Suppressor macrophage treated with lipopolysaccharide for 1 hour (primary cell): Measurements from ENCODE around the gene ABI3BP.

Experiments used
- DNase-seq, 3 donors: peaks; one replicate each; pipeline ENCODE4 v3.0.0-alpha.2; 2020 to 2022

Gene ABI3BP

GRCh38 chr3:100882571-100882984, 110.6 kb downstream of the ABI3BP start:
- DNase-seq = no peak

- DNase-seq = no peak
Measured at GRCh38 chr3:100880845-100881244, 112.4 kb downstream of the ABI3BP start.

GRCh38 chr3:100880072-100880471, 113.1 kb downstream of the ABI3BP start:
- DNase-seq = no peak

- no peak for DNase-seq
Measured at GRCh38 chr3:100879195-100879810, 113.9 kb downstream of the ABI3BP start.

GRCh38 chr3:100877286-100877685, 115.9 kb downstream of the ABI3BP start:
- DNase-seq = no peak

- no peak for DNase-seq
Measured at GRCh38 chr3:100875239-100875638, 118.0 kb downstream of the ABI3BP start.

GRCh38 chr3:100873611-100874010, 119.6 kb downstream of the ABI3BP start:
- no peak for DNase-seq

GRCh38 chr3:100871306-100871705, 121.9 kb downstream of the ABI3BP start:
- DNase-seq = no peak

- no peak for DNase-seq
Measured at GRCh38 chr3:100869787-100870186, 123.4 kb downstream of the ABI3BP start.

- no peak for DNase-seq
Measured at GRCh38 chr3:100868894-100869293, 124.3 kb downstream of the ABI3BP start.

- DNase-seq = no peak
Measured at GRCh38 chr3:100868096-100868495, 125.1 kb downstream of the ABI3BP start.

GRCh38 chr3:100865442-100865841, 127.8 kb downstream of the ABI3BP start:
- DNase-seq = no peak

GRCh38 chr3:100864471-100865250, 128.6 kb downstream of the ABI3BP start:
- DNase-seq = no peak

- no peak for DNase-seq
Measured at GRCh38 chr3:100857863-100858262, 135.4 kb downstream of the ABI3BP start.

- DNase-seq = no peak
Measured at GRCh38 chr3:100856821-100857220, 136.4 kb downstream of the ABI3BP start.

- DNase-seq = no peak
Measured at GRCh38 chr3:100852840-100853239, 140.4 kb downstream of the ABI3BP start.

- DNase-seq = no peak
Measured at GRCh38 chr3:100850701-100851100, 142.5 kb downstream of the ABI3BP start.

GRCh38 chr3:100850156-100850555, 143.1 kb downstream of the ABI3BP start:
- no peak for DNase-seq

- DNase-seq = no peak
Measured at GRCh38 chr3:100844063-100844936, 148.9 kb downstream of the ABI3BP start.

- DNase-seq = no peak
Measured at GRCh38 chr3:100838157-100838556, 155.1 kb downstream of the ABI3BP start.

GRCh38 chr3:100836661-100837060, 156.6 kb downstream of the ABI3BP start:
- no peak for DNase-seq

GRCh38 chr3:100834332-100834731, 158.9 kb downstream of the ABI3BP start:
- DNase-seq = no peak

GRCh38 chr3:100833483-100833882, 159.7 kb downstream of the ABI3BP start:
- no peak for DNase-seq

- no peak for DNase-seq
Measured at GRCh38 chr3:100831629-100832028, 161.6 kb downstream of the ABI3BP start.
